RWPE1 (cell line): Measurements from ENCODE around the gene TRIM61.
"Not testable (repeated sequence)": the region's sequence is repeated elsewhere in the genome, so short reads cannot be mapped to it uniquely, and the experiment has no call there.

Experiments
- CTCF ChIA-PET: fragments of 350-600 bp; sonication (Branson Sonifier 250); formaldehyde crosslinking; extraction: SDS; loops from one replicate; lab custom pipeline; 2021; lab: Yijun Ruan, JAX
- POLR2A ChIA-PET: fragments of 400-600 bp; formaldehyde crosslinking; extraction: SDS; loops from one replicate; lab custom pipeline; 2020; ENCODE audit warnings: antibody characterized with exemption; ENCODE audit not compliant: low non-redundant PET; lab: Yijun Ruan, JAX
- DNase-seq: peaks from one replicate; pipeline ENCODE4 v3.0.0; 2012; ENCODE audit warnings: low spot score
- H3K27ac ChIP-seq: fragments of 450-650 bp; 2 replicates; pipeline ENCODE4 v1.5.1; 2017
- CTCF ChIP-seq: fragments of 450-650 bp; conservative IDR thresholded peaks from 2 replicates; pipeline ENCODE4 v1.5.1; 2017; ENCODE audit warnings: low read depth, mild to moderate bottlenecking

TRIM61 gene

GRCh38 chr4:164946810-164947209 lies 30.6 kb downstream of the TRIM61 start:
- TF ChIP-seq CTCF = no peak
- DNase-seq = no peak
- POLR2A ChIA-PET = no interaction called here
- H3K27ac ChIP-seq = no peak overlapping the region
- CTCF ChIA-PET = no interaction called here

DNA sequence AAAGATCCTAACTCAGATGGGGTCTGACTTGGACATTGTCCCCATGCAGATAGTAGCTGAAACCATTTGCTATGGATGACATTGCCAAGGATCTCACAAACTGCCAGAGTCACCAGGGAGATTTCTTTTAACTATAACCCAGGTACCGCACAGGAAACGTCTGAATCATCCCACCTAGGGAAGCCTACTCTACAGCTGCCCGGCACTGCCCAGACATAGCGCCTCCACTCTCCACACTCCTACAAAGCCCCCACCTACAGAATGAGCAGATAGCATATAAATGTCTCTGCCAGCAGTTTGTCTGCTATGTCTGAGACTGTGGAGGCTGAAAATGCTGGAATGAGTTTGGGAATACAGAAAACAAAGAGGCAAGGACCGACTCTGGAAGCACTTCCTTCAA lies 32.3 kb downstream of the TRIM61 start:
- H3K27ac ChIP-seq = no peak overlapping the region
- ChIA-PET CTCF (no interaction called here), POLR2A (no interaction called here)
- DNase-seq = no peak
- no peak for TF ChIP-seq CTCF

GRCh38 chr4:164943192-164943591 lies 34.3 kb downstream of the TRIM61 start:
- TF ChIP-seq CTCF = no peak
- CTCF ChIA-PET = no interaction called here
- H3K27ac ChIP-seq = no peak overlapping the region
- POLR2A ChIA-PET = no interaction called here
- DNase-seq = no peak

DNA sequence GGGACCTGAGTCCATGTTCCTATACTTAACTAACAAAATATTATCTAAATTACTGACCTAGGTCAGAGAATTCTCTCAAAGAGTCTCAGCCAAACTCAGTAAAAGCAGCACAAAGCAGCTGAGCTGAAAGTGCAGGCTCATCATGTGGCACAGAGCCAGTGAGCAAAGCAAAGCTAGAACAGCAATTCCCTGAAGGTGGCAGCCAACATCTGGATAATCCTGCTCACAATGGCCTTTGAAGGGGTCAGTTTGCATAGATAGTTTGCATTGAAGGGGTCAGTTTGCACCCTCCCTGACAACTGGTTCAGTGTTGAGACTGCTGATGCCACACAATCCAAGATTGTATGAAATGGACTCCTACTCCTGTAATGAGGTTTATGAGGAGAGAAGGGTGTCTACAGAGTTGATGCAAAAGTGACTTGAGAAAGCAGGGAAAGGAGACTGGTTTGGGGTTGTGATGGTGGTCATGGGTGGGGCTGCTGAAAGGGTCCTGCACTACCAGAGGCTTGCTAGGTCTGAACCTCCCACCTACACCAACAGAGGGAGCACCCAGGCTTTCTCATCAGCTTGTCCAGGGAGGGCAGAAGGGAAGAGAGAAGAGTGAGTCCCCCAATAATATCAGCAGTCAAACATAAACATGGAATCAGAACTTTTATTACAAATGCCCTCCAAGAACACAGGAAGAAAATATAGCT lies 39.7 kb downstream of the TRIM61 start:
- CTCF ChIA-PET = interaction anchor here (0.6 to 1.5 kb wide), 3 partner anchors 12 to 1293 kb away, joined by 3 read pairs; no protein-coding TSS in a partner anchor
- POLR2A ChIA-PET = no interaction called here
- no peak for DNase-seq
- no peak for TF ChIP-seq CTCF
- H3K27ac ChIP-seq = no peak overlapping the region

GRCh38 chr4:164935865-164936606 lies 41.4 kb downstream of the TRIM61 start:
- POLR2A ChIA-PET, DNase-seq, H3K27ac ChIP-seq: not testable (repeated sequence)
- CTCF ChIA-PET = interaction anchor here (0.7 kb wide), 1 partner anchor 1743 kb away, joined by 3 read pairs; no protein-coding TSS in a partner anchor

DNA sequence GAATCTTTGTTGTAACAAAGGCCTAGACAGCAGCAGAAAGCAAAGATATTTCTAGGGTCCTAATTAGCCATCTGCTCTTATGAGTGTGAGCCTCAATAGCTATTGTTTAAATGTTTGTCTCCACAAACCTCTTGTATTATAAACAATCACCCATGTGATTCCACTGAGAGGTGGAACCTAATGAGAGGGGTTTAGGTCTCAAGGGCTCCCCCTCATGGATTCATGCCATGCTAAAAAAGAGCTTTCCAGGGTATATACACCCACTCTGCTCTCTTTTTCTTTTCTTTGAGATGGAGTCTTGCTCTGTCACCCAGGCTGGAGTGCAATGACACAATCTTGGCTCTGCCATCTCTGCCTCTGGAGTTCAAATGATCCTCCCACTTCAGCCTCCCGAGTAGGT lies 42.1 kb downstream of the TRIM61 start:
- ChIA-PET POLR2A (no interaction called here), CTCF (interaction anchor here (0.6 to 0.7 kb wide), 3 partner anchors 642 to 1744 kb away, joined by 3 to 8 read pairs (median 3); no protein-coding TSS in a partner anchor)
- no peak for TF ChIP-seq CTCF
- DNase-seq = no peak
- no peak overlapping the region for H3K27ac ChIP-seq

GRCh38 chr4:164933244-164933643 lies 44.2 kb downstream of the TRIM61 start:
- CTCF ChIA-PET = interaction anchor here (0.6 to 1.1 kb wide), 2 partner anchors 24 to 38 kb away, joined by 3 to 4 read pairs; no protein-coding TSS in a partner anchor
- POLR2A ChIA-PET = no interaction called here
- TF ChIP-seq CTCF = no peak
- no peak overlapping the region for H3K27ac ChIP-seq
- no peak for DNase-seq
